BJ (cell line): ENCODE measurements around the gene THTPA. TPM values are rescaled to one million over a fixed set of nuclear protein-coding genes. Genes with fewer than 3 reads are reported as not detected.
A peak's percentile ranks its signal among the peaks of the same experiment; 100 is the strongest.

Experiments
- CTCF ChIA-PET: fragments of 350-600 bp; formaldehyde crosslinking; extraction: SDS; loops from one replicate; lab custom pipeline; 2021; ENCODE audit warnings: antibody characterized with exemption, inconsistent platforms; lab: Yijun Ruan, JAX
- POLR2A ChIA-PET: fragments of 300-600 bp; sonication (Branson Sonifier 250); formaldehyde crosslinking; extraction: SDS; loops from one replicate; lab custom pipeline; 2021; ENCODE audit warnings: antibody characterized with exemption; lab: Charles Lee
- DNase-seq: peaks from one replicate; pipeline ENCODE4 v3.0.0-alpha.2; 2011; ENCODE audit warnings: low read depth
- H3K27me3 ChIP-seq: 2 replicates; pipeline ENCODE4 v1.6.0; 2011; ENCODE audit warnings: low read length; ENCODE audit not compliant: control insufficient read depth, insufficient read depth
- H3K36me3 ChIP-seq: 2 replicates; pipeline ENCODE4 v1.5.1; 2011; ENCODE audit warnings: low read length; ENCODE audit not compliant: control insufficient read depth, insufficient read depth
- H3K4me3 ChIP-seq: 2 replicates; pipeline ENCODE4 v1.5.1; 2011; ENCODE audit warnings: low read depth, mild to moderate bottlenecking, control low read depth, low read length
- CTCF ChIP-seq: IDR thresholded peaks from 2 replicates; pipeline ENCODE4 v1.5.1; 2011; ENCODE audit warnings: low read depth, mild to moderate bottlenecking, control low read depth, inconsistent platforms, low read length, moderate library complexity; ENCODE audit not compliant: insufficient read depth
- polyA plus RNA-seq: library from polyadenylated mRNA; depleted of rRNA; stranded (reverse); fragments of >200 nt; gene quantifications from 2 replicates; pipeline ENCODE4 v1.2.3, GENCODE V29; 2011

Gene THTPA
- polyA plus RNA-seq, 1 experiment, result 14.2 TPM

- Histone ChIP-seq H3K27me3 (peaks cover 2% of the 10 kb centered on the region; the same call in 1 of the 2 replicates), H3K4me3 (no peak overlapping the region), H3K36me3 (no peaks in the 10 kb centered on the region)
- CTCF ChIA-PET, result interaction anchor here (0.6 to 3.3 kb wide), 7 partner anchors 8 to 71 kb away, joined by 3 to 23 read pairs (median 4); no protein-coding TSS in a partner anchor
- POLR2A ChIA-PET, result no interaction called here
- TF ChIP-seq CTCF, result no peak
- DNase-seq, result no peak
Observed at GRCh38 chr14:23548351-23549318, 7.4 kb upstream of the THTPA start.

GRCh38 chr14:23550131-23550811 is 5.8 kb upstream of the THTPA start:
- ChIA-PET CTCF (interaction anchor here (0.6 to 3.3 kb wide), 5 partner anchors 9 to 950 kb away, joined by 3 to 23 read pairs (median 4); no protein-coding TSS in a partner anchor), POLR2A (no interaction called here)
- DNase-seq, result no peak
- TF ChIP-seq CTCF, result no peak
- no peaks in the 10 kb centered on the region for H3K36me3 ChIP-seq
- peak overlapping the region; percentile 69 for H3K4me3 ChIP-seq
- H3K27me3 ChIP-seq, result peaks cover 2% of the 10 kb centered on the region; the same call in 1 of the 2 replicates

- peak overlapping the region; percentile 69 for H3K4me3 ChIP-seq
- H3K27me3 ChIP-seq, result peaks cover 2% of the 10 kb centered on the region; the same call in 1 of the 2 replicates
- DNase-seq, result no peak
- ChIA-PET POLR2A (no interaction called here), CTCF (interaction anchor here (3.3 kb wide), 1 partner anchor 8 kb away, joined by 23 read pairs; no protein-coding TSS in a partner anchor)
- no peaks in the 10 kb centered on the region for H3K36me3 ChIP-seq
- TF ChIP-seq CTCF, result no peak
Observed at GRCh38 chr14:23550812-23551265, 5.2 kb upstream of the THTPA start.

- no peak for TF ChIP-seq CTCF
- Histone ChIP-seq H3K36me3 (no peaks in the 10 kb centered on the region), H3K27me3 (peaks cover 2% of the 10 kb centered on the region; the same call in 1 of the 2 replicates), H3K4me3 (peak within 1 kb of the TSS; percentile 69)
- no peak for DNase-seq
- POLR2A ChIA-PET, result no interaction called here
- CTCF ChIA-PET, result interaction anchor here (1.1 to 1.2 kb wide), 2 partner anchors 12 to 74 kb away, joined by 4 to 6 read pairs; no protein-coding TSS in a partner anchor
Observed at GRCh38 chr14:23551266-23552028, 4.6 kb upstream of the THTPA start, which contains the start of gene ZFHX2. Gene ZFHX2, minus strand, starts transcription at chr14:23551765. Its CDS starts 16,440 bp downstream, at chr14:23535325.
